IPS-NIHi11 (cell line): ENCODE data around the gene CARD6.
"Not testable (repeated sequence)": the region's sequence is repeated elsewhere in the genome, so short reads cannot be mapped to it uniquely, and the experiment has no call there.

Experiments used
- DNase-seq: peaks from one replicate; pipeline ENCODE4 v3.0.0; 2012; ENCODE audit warnings: mixed read lengths, low spot score

Gene CARD6

DNA sequence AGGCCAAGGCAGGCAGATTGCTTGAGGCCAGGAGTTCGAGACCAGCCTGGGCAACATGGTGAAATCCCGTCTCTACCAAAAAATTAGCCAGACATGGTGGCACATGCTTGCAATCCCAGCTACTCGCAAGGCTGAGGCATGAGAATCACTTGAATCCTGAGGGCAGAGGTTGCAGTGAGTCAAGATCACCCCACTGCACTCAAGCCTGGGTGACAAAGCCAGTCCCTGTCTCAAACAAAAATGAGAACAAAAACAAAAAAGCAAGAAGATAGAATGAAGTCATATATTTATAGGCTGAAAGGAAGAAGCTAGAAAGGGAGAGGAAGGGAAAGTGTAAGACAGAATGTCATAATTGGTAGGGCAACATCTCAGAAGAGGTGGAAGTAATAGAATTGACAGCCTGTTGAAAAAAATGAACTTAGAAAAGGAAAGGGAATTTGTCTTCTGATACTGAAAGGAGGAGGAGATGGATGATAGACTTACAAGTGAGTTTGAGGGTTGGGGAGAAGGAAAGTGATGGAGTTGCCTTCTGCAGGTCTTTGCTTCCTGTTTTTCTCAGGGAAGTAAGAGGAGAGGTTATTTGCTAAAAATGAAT, 32.2 kb downstream of the CARD6 start:
- no peak for DNase-seq

GRCh38 chr5:40875958-40876357, 34.8 kb downstream of the CARD6 start:
- no peak for DNase-seq

DNA sequence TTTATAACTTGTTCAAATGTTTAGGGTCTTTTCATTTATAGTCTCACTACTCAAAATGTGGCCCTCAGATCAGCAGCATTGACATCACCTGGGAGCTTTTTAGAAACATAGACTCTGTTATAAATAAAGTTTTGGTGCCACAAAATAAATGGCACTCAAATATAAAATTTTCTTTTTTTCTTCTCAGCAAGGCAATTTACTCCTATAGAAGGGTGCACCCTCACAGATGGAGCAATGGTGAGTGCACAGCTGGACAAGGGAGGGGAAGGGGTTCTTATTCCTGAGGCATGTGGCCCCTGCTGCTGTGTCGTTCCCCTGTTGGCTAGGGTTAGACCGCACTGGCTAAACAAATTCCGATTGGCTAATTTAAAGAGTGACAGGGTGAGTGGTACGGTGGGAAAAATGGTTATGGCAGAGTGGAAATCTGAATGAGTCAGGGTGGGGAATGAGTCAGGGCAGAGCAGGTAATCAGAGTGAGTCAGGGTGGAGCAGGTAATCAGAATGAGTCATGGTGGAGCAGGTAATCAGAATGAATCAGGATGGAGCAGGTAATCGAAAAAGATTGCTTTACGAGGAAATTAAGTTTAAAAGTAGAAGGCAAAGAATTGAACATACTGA, 36.3 kb downstream of the CARD6 start:
- no peak for DNase-seq

DNA sequence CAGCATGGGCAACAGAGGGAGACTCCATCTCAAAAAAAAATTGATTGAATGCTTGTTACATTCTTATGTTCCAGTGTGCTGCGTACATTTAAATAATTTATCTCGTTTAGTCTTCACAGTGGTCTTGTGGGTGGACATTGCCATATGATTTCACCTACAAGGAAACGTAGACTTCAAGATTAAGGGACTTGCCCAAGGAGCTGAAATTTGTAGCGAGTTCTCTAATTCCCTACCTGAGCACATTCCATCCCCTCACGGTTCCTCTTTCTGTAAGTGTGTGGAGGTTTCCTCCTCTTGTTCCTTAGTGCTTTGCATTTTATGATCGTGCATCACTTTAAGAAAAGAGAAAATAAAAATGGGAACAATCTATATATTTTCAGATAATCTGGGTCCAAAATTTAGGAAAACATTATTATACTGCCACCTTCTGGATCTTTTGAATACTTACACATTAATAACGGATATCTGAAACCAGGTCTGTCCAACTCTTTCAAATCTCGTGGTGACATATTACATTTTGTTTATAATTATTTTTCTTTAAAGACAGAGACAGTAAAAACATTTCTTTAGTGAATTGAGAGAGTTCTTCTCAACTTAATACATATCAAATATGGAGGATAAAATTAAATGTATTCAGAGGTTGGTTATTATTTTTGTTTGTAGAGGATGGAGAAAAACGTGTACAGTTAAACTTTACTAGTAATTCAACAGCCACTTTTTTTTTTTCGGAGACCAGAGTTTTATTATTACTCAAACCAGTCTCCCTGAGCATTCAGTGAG, 38.2 kb downstream of the CARD6 start:
- peak; percentile 39 for DNase-seq

DNA sequence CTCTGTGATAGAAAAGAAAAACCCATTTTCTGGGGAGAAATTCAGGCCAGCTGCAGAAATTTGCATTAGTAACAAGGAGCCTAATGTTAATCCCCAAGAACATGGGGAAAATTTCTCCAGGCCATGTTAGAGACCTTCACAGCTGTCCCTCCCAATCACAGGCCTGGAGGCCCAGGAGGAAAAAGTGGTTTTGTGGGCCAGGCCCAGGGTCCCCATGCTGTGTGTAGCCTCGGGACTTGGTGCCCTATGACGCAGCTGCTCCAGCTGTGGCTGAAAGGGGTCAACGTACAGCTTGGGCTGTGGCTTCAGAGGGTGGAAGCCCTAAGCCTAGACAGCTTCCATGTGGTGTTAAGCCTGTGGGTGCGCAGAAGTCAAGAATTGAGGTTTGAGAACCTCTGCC, 41.1 kb downstream of the CARD6 start:
- DNase-seq = no peak

DNA sequence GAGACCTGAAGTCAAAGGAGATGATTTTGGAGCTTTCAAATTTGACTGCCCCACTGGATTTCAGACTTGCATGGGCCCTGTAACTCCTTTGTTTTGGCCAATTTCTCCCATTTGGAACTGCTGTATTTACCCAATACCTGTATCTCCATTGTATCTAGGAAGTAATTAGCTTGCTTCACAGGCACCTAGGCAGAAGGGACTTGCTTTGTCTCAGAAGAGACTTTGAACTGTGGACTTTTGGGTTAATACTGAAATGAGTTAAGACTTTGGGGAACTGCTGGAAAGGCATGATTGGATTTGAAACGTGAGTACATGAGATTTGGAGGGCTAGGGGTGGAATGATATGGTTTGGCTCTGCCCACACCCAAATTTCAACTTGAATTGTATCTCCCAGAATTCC, 41.9 kb downstream of the CARD6 start:
- DNase-seq = not testable (repeated sequence)

DNA sequence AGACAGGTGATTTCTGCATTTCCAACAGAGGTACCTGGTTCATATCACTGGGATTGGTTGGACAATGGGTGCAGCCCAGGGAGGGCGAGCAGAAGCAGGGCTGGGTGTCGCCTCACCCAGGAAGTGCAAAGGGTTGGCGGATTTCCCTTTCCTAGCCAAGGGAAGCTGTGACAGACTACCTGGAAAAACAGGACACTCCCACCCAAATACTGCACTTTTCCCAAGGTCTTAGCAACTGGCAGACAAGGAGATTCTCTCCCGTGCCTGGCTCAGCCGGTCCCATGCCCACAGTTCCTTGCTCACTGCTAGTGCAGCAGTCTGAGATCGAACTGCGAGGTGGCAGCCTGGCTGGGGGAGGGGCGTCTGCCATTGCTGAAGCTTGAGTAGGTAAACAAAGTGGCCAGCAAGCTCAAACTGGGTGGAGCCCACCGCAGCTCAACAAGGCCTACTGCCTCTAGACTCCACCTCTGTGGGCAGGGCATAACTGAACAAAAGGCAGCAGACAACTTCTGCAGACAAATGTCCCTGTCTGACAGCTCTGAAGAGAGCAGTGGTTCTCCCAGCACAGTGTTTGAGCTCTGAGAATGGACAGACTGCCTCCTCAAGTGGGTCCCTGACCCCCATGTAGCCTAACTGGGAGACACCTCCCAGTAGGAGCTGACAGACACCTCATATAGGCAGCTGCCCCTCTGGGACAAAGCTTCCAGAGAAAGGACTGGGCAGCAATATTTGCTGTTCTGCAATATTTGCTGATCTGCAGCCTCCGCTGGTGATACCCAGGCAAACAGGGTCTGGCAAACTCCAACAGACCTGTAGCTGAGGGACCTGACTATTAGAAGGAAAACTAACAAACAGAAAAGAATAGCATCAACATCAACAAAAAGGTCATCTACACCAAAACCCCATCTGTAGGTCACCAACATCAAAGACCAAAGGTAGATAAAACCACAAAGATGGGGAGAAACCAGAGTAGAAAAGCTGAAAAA, 54.6 kb downstream of the CARD6 start:
- DNase-seq = not testable (repeated sequence)

DNA sequence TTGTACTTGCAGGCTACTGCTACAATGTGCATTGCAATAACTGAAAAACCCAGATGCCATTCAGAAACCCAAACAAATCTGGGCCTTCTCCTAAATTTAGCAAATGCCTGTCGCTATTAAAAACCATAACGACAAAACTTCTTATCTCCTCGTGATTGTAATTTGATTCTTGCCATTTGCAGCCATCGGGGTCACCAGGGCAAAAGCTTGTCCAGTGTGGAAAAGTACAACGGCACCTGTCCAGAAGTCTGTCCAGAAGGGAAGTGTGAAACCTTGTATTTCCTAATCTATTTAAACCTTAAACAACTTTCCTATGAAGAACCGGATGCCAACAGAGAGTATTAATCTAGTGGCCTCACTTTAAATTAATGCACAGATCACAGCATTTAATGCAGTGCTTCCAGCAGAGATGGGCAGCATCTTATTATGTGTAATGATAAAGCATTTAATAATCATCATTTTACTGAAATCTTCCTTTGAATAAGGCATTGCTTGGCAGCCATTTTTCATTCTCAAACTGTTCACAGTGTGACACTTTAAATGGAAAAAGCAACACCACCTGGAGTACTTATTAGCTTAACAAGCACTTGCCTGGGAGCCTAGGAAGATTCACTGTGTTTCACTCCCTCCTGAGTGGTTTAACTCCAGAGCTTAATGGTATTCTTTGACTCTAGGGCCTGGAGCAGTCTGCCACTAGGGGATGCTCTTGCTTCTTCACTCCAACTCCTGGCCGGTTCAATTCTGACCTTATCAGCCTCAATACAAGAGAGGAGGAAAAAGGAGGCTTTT, 63.2 kb downstream of the CARD6 start:
- peak; percentile 78 for DNase-seq

DNA sequence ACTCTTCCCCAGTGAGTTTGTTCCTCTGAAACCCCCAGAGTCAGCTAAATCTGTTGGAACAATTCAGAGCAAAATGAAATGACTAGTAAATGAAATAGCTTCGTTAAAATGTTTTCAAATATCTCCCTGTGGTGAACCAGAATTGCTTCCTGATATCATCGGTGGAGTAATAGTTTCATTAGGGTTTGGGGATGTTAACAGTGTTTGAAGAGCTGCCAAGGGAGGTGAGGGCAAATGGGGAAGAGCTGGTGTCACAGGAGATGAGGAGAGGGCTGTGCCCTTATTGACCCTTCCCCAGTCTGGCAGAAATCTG, 63.8 kb downstream of the CARD6 start:
- no peak for DNase-seq

DNA sequence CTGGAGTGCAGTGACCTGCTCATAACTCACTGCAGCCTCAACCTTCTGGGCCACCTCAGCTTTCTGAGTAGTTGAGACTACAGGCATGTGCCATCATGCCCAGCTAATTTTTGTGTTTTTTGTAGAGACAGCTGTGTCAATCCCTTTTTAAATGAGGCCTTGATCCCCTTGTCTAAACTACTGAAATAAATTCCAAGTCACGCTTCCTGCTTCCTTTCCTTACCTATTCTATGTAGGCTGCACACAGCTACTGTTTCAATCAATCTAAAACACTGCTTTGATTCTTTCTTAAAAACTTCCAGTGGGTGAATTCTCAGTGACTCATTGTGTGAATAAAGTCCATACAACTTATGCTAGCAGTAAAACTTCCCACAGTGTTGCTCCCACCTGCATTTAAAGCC, 65.2 kb downstream of the CARD6 start:
- no peak for DNase-seq

DNA sequence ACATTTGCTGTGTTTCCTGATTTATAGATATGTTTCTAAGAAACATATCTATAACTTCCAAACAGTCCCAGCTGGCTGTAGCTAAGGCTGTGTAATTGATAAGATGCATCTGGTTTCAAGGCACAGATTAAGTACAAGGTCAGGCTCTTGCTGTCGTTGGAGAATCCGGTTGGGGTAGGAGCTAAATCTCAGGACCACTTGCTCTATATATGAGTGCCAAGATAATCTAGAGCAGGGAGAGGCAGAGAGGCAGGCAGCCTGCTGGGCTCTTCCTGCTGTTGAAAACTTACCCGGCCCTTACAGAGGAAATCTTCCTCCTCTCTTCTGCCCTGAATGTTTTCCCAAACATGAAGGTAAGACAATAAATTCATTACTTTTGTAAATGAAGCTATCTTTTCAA, 68.1 kb downstream of the CARD6 start, which contains the start of gene C7:
TSS of gene C7 (plus strand) at position 234 of the 400 bp plus-strand sequence. CDS start at position 348, 114 bp downstream.
- DNase-seq = no peak

DNA sequence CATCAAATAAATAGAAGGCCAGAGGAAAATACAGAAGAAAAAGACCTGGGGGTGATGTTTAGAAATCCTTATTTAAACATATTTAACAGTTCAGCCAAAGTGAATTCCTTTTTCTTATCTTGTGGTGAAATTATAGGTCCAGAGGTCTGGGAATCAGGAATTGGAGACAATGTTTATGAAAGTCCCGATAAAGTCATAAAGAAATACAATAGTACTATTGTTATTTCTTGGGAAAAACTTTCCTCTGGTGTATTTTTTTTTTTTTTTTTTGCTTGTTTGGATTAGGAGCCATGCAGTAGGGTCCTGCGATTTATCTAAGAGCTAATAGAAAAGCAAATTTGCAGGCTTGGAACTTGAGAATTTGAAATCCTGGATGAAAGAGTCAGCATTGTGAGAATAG, 68.6 kb downstream of the CARD6 start:
- no peak for DNase-seq
